Muscle of leg (tissue), 11 donors: ENCODE data around the gene KIF16B. TPM values are rescaled to one million over a fixed set of nuclear protein-coding genes. Genes with fewer than 3 reads are reported as not detected.

Experiments
- DNase-seq: peaks from one replicate; pipeline ENCODE4 v3.0.0; 2013
- H3K27ac ChIP-seq: one replicate; pipeline ENCODE4 v1.5.1; 2013; ENCODE audit warnings: mild to moderate bottlenecking, low read length, control low read depth
- H3K27me3 ChIP-seq: one replicate; pipeline ENCODE4 v1.6.1; 2013; ENCODE audit warnings: low read length; ENCODE audit not compliant: control insufficient read depth, insufficient read depth
- H3K36me3 ChIP-seq: one replicate; pipeline ENCODE4 v1.6.1; 2013; ENCODE audit warnings: low read length; ENCODE audit not compliant: control insufficient read depth, insufficient read depth
- H3K4me1 ChIP-seq: one replicate; pipeline ENCODE4 v1.6.1; 2013; ENCODE audit warnings: low read length; ENCODE audit not compliant: control insufficient read depth, insufficient read depth
- H3K4me3 ChIP-seq: one replicate; pipeline ENCODE4 v1.5.1; 2013; ENCODE audit warnings: low read length, control low read depth
- H3K9me3 ChIP-seq: replicated peaks from 2 replicates; pipeline ENCODE4 v1.6.1; 2013; ENCODE audit warnings: low read depth, low read length; ENCODE audit not compliant: control insufficient read depth
- WGBS: methylation state at CpG from one replicate; pipeline ENCODE4 v1.1.5; 2013; ENCODE audit warnings: missing lambda C conversion rate; ENCODE audit not compliant: insufficient coverage; 5-methylcytosine and 5-hydroxymethylcytosine counted together
- polyA plus RNA-seq, 8 donors: library from polyadenylated mRNA; unstranded; fragments of 120-200 nt; gene quantifications; one replicate each; pipeline versions ENCODE4 v1.2.1 to v1.2.3, GENCODE V29; 2013; ENCODE audit warnings: inconsistent platforms in 1 of 8, low replicate concordance in 1 of 8; ENCODE audit not compliant: insufficient read length in 8 of 8, insufficient read depth in 1 of 8
- total RNA-seq: library from RNA; stranded (reverse); fragments of 120-200 nt; gene quantifications from one replicate; pipeline ENCODE4 v1.2.4, GENCODE V29; 2013

Gene KIF16B
- total and polyA plus RNA-seq, 9 donors = 17.2 to 30.3 (median 24.7) TPM

DNA sequence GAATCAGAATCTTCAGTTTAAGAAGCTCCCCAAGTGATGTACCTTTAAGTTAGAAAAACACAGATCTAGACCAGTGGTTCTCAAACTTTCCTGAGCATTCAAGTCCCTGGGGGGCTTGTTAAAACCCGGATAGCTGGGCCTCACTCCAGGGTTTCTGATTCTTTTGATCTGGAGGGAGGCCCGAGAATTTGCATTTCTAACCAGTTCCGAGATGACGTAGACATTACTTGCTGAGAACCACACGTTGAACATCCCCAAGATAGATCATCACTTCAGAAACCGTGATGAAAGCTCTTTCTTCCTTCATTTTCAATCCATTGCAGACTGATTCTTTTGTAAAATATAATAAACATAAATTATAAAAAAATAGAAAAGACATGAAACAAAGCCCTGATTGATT lies 40.7 kb upstream of the KIF16B start:
- H3K4me1 ChIP-seq = peaks cover 30% of the 10 kb centered on the region
- no peaks in the 10 kb centered on the region for H3K36me3 ChIP-seq
- 20% methylated on average over 1 of the region's 6 CpGs for WGBS
- H3K27ac ChIP-seq = no peak overlapping the region
- no peak overlapping the region for H3K4me3 ChIP-seq
- DNase-seq = no peak
- H3K9me3 ChIP-seq = peaks cover 11% of the 10 kb centered on the region
- H3K27me3 ChIP-seq = no peaks in the 10 kb centered on the region

DNA sequence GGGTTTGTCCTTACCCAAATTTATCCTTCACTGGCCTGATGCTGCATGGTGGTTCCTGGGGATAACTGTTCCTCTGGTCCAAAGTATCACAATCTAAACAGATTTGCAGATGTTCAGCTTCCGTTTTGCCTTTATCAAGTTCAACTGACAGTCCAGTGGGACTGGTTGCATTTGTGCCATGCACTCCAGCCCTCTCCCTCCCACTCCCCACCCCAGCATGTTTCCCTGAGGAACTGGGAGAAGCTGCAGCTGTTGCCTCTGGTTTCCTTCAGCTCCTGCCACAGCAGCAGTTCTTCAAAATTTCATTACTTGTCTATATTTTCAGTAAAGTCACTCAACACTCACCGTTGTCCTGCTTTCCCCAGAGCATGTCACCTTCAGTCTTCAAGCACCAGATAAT lies 39.5 kb upstream of the KIF16B start:
- H3K36me3 ChIP-seq = no peaks in the 10 kb centered on the region
- H3K4me1 ChIP-seq = peaks cover 37% of the 10 kb centered on the region
- no peaks in the 10 kb centered on the region for H3K27me3 ChIP-seq
- peak; percentile 21 for DNase-seq
- WGBS = 57% methylated on average over 1 of the region's 2 CpGs
- H3K4me3 ChIP-seq = no peak overlapping the region
- peaks cover 10% of the 10 kb centered on the region for H3K9me3 ChIP-seq
- H3K27ac ChIP-seq = no peak overlapping the region

GRCh38 chr20:16611817-16612216 lies 38.6 kb upstream of the KIF16B start:
- 79% methylated on average over 6 of the region's 6 CpGs for WGBS
- Histone ChIP-seq H3K4me1 (peaks cover 39% of the 10 kb centered on the region), H3K27ac (no peak overlapping the region), H3K27me3 (no peaks in the 10 kb centered on the region), H3K9me3 (peaks cover 3% of the 10 kb centered on the region), H3K4me3 (no peak overlapping the region), H3K36me3 (no peaks in the 10 kb centered on the region)
- DNase-seq = no peak

DNA sequence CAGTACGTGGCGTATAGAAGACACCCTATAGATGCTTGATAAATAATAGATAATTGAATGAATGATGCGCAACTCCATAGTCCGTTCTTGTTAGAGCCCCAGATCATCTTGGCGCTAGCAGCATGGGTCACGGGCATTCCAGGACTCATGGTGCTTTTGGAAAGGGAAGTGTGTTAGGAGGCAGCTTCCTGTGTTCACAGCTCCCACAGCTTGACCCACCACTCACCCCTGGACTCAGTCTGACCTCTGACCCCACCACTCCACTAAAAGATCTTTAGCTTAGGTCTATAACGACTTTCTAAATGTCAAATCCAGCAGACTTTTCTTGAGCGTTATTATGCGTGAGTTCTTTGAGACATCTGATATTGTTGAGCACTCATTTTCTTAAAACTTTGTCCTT lies 35.8 kb upstream of the KIF16B start:
- 89% methylated on average over 4 of the region's 9 CpGs for WGBS
- DNase-seq = no peak
- Histone ChIP-seq H3K4me3 (no peak overlapping the region), H3K36me3 (no peaks in the 10 kb centered on the region), H3K4me1 (peaks cover 30% of the 10 kb centered on the region), H3K9me3 (no peaks in the 10 kb centered on the region), H3K27me3 (no peaks in the 10 kb centered on the region), H3K27ac (no peak overlapping the region)

DNA sequence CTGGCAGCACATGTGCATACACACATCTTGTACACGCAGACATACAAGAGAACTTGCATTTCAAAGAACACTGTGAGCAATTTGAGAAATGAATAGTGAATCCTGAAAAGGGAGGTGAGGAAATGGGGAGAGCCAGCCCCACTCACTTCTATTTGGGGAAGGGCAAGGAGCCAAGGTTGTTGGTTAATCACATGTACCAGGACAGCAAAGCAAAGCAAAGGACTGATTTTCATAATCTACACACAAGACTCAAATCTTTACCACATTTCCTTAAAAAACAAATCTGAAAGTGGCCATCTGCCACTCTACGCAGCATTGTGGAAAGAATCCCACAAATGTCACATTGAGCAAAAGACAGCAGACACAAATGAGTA lies 35.0 kb upstream of the KIF16B start:
- no peaks in the 10 kb centered on the region for H3K9me3 ChIP-seq
- H3K27me3 ChIP-seq = no peaks in the 10 kb centered on the region
- DNase-seq = peak; percentile 32
- no peak overlapping the region for H3K27ac ChIP-seq
- H3K4me3 ChIP-seq = no peak overlapping the region
- no CpG with 5 or more reads among the region's 2 CpGs for WGBS
- no peaks in the 10 kb centered on the region for H3K36me3 ChIP-seq
- H3K4me1 ChIP-seq = peaks cover 22% of the 10 kb centered on the region

DNA sequence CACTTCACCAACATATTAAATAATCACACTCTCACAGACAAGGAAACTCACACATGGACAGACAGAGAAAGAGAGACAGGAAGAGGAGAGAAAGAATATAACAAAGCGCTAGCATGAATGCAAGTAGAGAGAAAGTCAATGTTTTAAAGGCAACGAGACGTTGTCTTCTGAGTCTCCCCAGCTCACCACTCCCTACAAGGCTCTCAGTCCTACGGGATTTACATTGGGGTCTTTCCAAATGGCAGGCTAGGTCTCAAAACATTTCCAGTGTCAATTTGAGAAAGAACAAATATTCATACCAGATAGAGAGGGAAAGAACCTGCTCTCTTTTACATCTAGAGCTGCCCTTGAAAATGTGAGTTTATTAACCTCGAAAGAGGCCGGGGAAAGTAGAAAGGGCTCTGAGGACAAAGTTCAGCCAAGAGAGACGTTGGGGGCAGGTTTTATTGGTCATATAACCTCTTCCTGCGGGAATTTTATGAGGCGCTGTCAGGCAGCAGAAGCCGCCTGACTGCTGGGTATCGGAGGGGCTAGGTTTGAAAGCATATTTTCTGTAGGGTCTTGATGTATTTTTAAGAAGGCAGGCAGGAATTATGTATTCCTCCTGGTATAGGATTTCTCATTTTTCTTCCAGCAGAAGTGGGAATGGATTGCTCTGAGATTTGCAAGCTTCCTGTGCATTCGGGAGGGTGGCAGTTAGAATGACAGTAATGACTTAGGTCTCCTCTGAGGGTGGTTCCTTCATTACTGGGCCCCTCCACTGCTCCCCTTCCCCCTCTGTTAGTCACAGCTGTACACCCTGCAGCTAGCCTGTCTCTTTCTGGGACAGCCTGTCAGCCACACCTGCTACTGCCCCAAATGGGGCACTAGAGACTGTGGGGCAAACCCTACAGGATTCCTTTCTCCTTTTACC lies 34.4 kb upstream of the KIF16B start:
- H3K4me1 ChIP-seq = peaks cover 17% of the 10 kb centered on the region
- no peaks in the 10 kb centered on the region for H3K27me3 ChIP-seq
- H3K36me3 ChIP-seq = no peaks in the 10 kb centered on the region
- DNase-seq = peak; percentile 12
- H3K4me3 ChIP-seq = no peak overlapping the region
- H3K27ac ChIP-seq = no peak overlapping the region
- H3K9me3 ChIP-seq = no peaks in the 10 kb centered on the region
- 17% methylated on average over 7 of the region's 12 CpGs for WGBS

GRCh38 chr20:16606468-16607070 lies 33.3 kb upstream of the KIF16B start:
- no peak for DNase-seq
- Histone ChIP-seq H3K27ac (no peak overlapping the region), H3K36me3 (no peaks in the 10 kb centered on the region), H3K4me1 (peaks cover 12% of the 10 kb centered on the region), H3K4me3 (no peak overlapping the region), H3K9me3 (no peaks in the 10 kb centered on the region), H3K27me3 (no peaks in the 10 kb centered on the region)
- WGBS = 93% methylated on average over 2 of the region's 3 CpGs

GRCh38 chr20:16601047-16601446 lies 27.8 kb upstream of the KIF16B start:
- Histone ChIP-seq H3K27ac (no peak overlapping the region), H3K4me3 (no peak overlapping the region), H3K9me3 (no peaks in the 10 kb centered on the region), H3K36me3 (no peaks in the 10 kb centered on the region), H3K4me1 (peaks cover 10% of the 10 kb centered on the region), H3K27me3 (no peaks in the 10 kb centered on the region)
- 8% methylated on average over 2 of the region's 2 CpGs for WGBS
- DNase-seq = peak; percentile 65

GRCh38 chr20:16599257-16599656 lies 26.0 kb upstream of the KIF16B start:
- WGBS = 86% methylated on average over 1 of the region's 3 CpGs

GRCh38 chr20:16596991-16597390 lies 23.7 kb upstream of the KIF16B start:
- H3K36me3 ChIP-seq = no peaks in the 10 kb centered on the region
- DNase-seq = no peak
- 100% methylated on average over 1 of the region's 5 CpGs for WGBS
- H3K4me3 ChIP-seq = no peak overlapping the region
- H3K27me3 ChIP-seq = no peaks in the 10 kb centered on the region
- H3K4me1 ChIP-seq = peaks cover 10% of the 10 kb centered on the region
- no peak overlapping the region for H3K27ac ChIP-seq
- no peaks in the 10 kb centered on the region for H3K9me3 ChIP-seq

More at GRCh38 chr20:16599257-16599656, 26.0 kb upstream of the KIF16B start:
- no peak for DNase-seq
- no peaks in the 10 kb centered on the region for H3K27me3 ChIP-seq
- peaks cover 10% of the 10 kb centered on the region for H3K4me1 ChIP-seq
- no peaks in the 10 kb centered on the region for H3K9me3 ChIP-seq
- no peaks in the 10 kb centered on the region for H3K36me3 ChIP-seq
- H3K27ac ChIP-seq = no peak overlapping the region
- no peak overlapping the region for H3K4me3 ChIP-seq
